Fibroblast of gingiva (primary cell): ENCODE measurements around the gene TIMM17B.

Source experiments
- DNase-seq: peaks from one replicate; pipeline ENCODE4 v3.0.0-alpha.2; 2011; ENCODE audit warnings: low read depth

The TIMM17B gene

DNA sequence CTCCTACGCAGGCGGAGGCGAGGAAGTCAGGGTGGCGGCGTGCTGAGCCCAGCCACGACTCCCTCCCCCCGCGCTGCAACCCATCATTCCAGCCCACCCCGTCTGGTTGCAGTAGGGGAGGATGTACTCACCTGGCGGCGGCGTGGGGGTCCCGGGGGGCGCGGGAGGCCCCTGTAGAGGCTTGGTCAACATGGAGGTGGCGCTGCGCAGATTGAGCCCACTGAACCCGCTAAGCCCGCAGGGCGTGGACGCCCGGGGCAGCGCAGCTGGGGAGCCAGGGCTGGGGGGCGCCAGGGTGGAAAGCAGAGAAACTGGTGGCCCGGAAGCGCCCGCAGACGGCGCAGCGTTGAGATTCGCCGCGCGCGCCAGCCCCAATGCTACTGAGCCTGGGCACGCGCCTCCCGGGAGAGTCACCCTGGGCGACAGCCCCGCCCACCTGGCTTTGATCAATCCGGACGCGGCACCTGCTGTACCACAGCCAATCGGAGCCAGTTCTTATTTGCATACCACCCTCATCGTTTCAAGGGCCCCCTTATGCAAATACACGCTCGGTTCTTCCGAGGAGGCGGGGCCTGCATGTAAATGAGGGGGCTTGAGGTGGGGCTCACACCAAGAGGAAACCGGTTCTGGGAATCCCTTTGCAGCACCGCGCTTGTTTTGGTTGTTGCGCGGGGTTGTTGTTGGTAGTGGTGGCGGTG, 21.2 kb upstream of the TIMM17B start, which contains the start of gene PIM2:
Gene PIM2, minus strand, starts transcription at position 382 of the 698 bp plus-strand sequence. Its CDS starts 190 bp downstream, at position 192.
- DNase-seq, result peak; percentile 49

- no peak for DNase-seq
Measured at GRCh38 chrX:48918301-48918642, 20.7 kb upstream of the TIMM17B start.

- DNase-seq, result peak; percentile 81
Measured at GRCh38 chrX:48917139-48918001, 19.8 kb upstream of the TIMM17B start.

- DNase-seq, result no peak
Measured at GRCh38 chrX:48914593-48915493, 17.3 kb upstream of the TIMM17B start.

GRCh38 chrX:48913605-48914366, 16.2 kb upstream of the TIMM17B start:
- no peak for DNase-seq

GRCh38 chrX:48911412-48912182, 14.0 kb upstream of the TIMM17B start, which contains the start of gene SLC35A2:
Gene SLC35A2 (minus strand): TSS chrX:48911646. CDS start chrX:48911636, 10 bp downstream.
- DNase-seq, result peak; percentile 60

DNA sequence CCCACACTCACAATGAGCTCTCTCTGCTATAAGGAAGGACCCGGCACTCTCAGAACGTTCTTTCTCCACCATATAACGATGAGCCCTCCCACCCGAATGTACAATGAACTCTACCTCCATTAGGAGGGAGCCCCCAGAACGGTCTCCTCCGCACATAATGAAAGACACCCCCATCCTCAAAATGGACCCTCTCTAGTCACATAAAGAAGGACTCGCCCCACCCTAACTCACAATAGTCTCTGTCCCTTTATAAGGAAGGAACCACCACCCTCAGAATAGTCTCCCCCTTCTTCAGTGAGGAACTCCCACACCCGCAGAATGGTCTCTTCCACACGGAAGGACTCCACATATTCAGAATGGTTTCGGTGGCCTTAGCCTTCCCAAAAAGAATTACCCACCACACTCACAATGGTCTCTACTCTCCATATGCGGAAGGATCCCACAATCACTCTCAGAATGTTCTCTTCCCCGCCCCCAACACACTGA, 13.4 kb upstream of the TIMM17B start:
- peak; percentile 41 for DNase-seq

DNA sequence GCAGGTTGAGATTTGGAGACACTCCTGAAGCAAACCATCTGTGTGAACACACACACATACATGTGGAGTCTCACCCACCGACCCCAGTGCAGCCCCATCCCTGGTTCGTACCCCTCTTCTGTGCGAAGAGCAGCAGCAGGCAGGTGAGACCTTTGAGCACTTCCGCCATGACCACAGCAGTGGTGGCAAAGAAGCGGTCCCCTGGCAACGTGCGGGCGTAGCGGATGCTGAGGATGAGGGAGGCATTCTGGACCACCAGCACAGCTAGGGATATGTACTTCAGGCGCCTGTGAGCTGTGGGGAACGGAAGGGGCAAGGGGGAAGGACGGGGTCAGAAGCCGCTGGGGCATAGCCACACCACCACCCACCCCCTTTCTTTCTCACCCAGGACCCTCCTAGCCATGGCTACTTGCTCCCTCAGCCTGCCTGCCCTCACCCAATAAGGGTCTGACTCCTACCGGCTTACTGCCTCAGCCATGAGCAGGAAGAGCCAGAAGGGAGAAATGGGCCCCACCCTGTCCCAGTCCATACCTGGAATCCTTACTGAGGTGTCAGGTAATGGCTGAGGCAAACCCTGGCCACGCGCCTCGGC, 12.2 kb upstream of the TIMM17B start:
- DNase-seq, result no peak

- no peak for DNase-seq
Measured at GRCh38 chrX:48908600-48908999, 11.0 kb upstream of the TIMM17B start.

DNA sequence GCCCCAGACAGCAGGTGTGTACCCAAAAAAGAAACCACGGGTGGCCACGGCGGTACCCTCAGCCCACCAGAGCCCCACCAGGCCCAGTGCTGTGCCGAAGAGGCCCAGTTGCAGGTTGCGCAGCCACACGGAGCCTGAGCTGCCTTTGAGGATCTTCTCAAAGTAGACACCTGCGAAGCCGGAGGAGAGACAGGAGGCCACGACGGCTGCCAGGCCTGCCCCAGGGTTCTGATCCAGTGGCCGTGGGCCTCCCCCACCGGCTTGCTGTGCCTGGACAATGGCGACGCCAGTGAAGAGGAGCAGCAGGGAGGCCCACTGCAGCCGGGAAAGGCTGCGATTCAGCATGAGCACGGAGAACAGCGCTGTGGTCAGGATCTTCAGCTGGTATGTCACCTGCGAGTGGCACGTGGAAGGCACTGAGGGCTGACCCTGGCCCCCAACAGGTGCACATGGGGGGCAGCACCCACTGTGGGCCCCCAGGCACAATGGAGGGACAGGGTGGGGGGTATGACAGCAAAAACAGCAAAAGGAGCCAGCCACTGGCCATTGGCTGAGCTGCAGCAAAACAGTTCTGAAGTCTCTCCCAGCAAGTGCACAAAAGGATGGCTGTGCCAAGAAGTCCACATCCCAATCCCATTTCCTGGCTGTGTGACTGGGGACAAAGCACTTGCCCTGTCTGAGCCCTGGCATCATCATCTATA, 7.7 kb upstream of the TIMM17B start:
- no peak for DNase-seq

DNA sequence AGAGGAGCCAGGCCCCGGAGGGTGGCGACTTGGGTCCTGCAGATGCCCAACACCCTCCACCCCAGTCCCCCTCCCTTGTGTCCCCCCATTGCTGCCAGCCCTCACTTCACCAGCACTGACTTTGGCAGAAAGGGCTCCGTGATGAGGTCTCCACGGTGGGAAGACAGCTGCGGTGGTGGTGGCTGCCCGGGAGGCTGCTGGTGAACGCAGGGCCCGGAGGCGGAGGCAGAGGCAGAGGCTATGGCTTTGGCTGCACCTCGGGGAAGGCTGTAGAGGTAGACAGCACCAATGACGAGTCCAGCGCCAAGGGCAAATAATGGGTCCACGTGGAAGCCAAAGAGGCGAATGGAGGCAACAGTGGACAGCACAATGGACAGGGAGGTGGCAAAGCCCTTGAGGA, 7.1 kb upstream of the TIMM17B start:
- DNase-seq, result no peak

DNA sequence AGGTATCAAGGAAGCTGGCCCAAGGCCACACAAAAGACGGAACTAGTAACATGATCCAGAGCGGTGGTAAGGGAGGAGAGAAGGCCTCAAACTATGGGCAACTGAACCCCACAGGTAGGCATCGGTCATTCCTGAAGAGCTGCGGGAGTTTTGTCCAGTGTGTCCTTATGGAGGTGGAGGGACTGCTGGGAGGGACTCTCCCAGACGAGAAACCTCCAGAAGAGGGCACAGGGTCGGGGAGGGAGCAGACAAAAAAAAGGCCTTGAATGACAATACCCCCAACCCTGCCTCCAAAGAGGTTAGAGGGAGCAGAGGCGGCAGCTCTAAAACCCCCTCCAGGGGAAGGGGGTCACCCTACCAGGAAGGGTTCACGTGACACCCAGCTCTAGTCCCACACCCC, 6.6 kb upstream of the TIMM17B start:
- no peak for DNase-seq

DNA sequence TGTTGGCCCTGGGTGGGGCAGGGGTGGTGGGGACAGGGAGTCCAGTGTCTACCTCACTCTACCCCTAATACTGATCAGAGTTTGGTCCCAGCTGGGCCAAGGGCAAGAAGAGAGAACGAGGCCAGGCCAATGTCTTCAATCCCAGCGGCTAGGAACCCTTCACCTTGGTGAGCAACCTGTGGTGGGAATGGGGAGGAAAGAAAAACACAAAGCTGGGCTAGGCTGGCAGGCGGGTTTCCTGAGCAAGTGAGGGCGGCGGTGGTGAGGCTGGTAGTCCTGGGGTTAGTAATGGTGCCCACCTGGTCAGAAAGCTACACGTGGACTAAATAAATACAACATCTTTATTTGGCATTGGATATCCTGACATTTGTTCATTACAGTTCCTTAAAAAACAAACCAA, 5.7 kb upstream of the TIMM17B start:
- DNase-seq, result no peak

- DNase-seq, result no peak
Measured at GRCh38 chrX:48902776-48903175, 5.2 kb upstream of the TIMM17B start.

GRCh38 chrX:48902135-48902534, 4.6 kb upstream of the TIMM17B start:
- no peak for DNase-seq

DNA sequence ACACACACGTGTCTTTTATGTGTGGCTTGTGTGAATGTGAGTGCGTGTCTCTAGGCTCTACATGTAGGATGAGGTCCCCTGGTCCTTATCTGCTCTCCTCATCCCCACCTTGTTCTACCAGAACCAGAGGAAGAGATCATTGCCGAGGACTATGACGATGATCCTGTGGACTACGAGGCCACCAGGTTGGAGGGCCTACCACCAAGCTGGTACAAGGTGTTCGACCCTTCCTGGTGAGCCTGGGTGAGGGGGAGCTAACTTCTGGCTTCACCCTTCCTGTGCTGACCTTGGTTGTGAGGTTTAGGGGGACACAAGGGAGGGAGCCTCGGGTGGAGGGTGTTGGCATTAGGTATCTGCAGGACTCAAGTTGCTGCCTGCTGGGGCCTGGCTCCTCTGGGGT, 3.5 kb upstream of the TIMM17B start:
- no peak for DNase-seq

- no peak for DNase-seq
Measured at GRCh38 chrX:48899078-48899410, 1.5 kb upstream of the TIMM17B start.

GRCh38 chrX:48897157-48897624, 377 bp downstream of the TIMM17B start:
- peak; percentile 65 for DNase-seq

GRCh38 chrX:48896611-48897011, 957 bp downstream of the TIMM17B start:
- DNase-seq, result no peak
